ENCODE measurements around the gene MEGF10.

- no peak for TF ChIP-seq GATA2 (IDR thresholded peaks at IDR 0.05; ENCODE audit: low read depth, low read length)
- TF ChIP-seq GATA3 (IDR thresholded peaks at IDR 0.05; ENCODE audit: low read depth, low read length), result no peak
Observed at GRCh38 chr5:127343866-127344265, 53.3 kb downstream of the MEGF10 start.
